Endothelial cell of umbilical vein (primary cell): ENCODE results near the gene AUTS2. TPM values are rescaled to one million over a fixed set of nuclear protein-coding genes. Genes with fewer than 3 reads are reported as not detected.

Experiments
- BruUV-seq: library from RNA; stranded (reverse); fragments of 400-500 nt; replicated peaks from 2 replicates; lab custom pipeline; 2021; lab: Mats Ljungman, UMichigan
- CTCF ChIA-PET: fragments of 300-600, 350-600 bp; sonication (Branson Sonifier 250); formaldehyde crosslinking; loops from one replicate; lab custom pipeline; 2021; ENCODE audit warnings: antibody characterized with exemption, inconsistent platforms; lab: Charles Lee
- POLR2A ChIA-PET: fragments of 300-600, 350-600 bp; sonication (Branson Sonifier 250); formaldehyde crosslinking; loops from one replicate; lab custom pipeline; 2021; ENCODE audit warnings: antibody characterized with exemption, inconsistent platforms; lab: Charles Lee
- DNase-seq: peaks from one replicate; pipeline ENCODE4 v3.0.0-alpha.2; 2011; ENCODE audit warnings: low read depth, low spot score
- FAIRE-seq: peaks from 2 replicates; lab custom pipeline; 2011; peaks lifted over from hg19 to GRCh38; lab: Jason Lieb, UNC
- H2AFZ ChIP-seq: 2 replicates; pipeline ENCODE4 v1.6.0; 2012; ENCODE audit warnings: low read depth, low read length, control low read depth, inconsistent platforms
- H3K27ac ChIP-seq: 2 replicates; pipeline ENCODE4 v1.5.1; 2011; ENCODE audit warnings: low read depth, mild to moderate bottlenecking, control low read depth, low read length, moderate library complexity; ENCODE audit not compliant: insufficient read depth
- H3K27me3 ChIP-seq, 2 experiments: 2 replicates each; pipeline versions ENCODE4 v1.6.0 to v1.6.1; 2011; ENCODE audit warnings: low read length in 2 of 2, mixed read lengths in 1 of 2; ENCODE audit not compliant: control insufficient read depth in 2 of 2, insufficient read depth in 2 of 2
- H3K36me3 ChIP-seq, 2 experiments: 2 replicates in 1 of 2; 3 replicates in 1 of 2; pipeline ENCODE4 v1.5.1; 2011; ENCODE audit warnings: low read length in 2 of 2, mild to moderate bottlenecking in 1 of 2, moderate library complexity in 1 of 2; ENCODE audit not compliant: control insufficient read depth in 2 of 2, insufficient read depth in 2 of 2; ENCODE audit errors: extremely low read depth in 1 of 2
- H3K4me1 ChIP-seq: 3 replicates; pipeline ENCODE4 v1.5.1; 2011; ENCODE audit warnings: mild to moderate bottlenecking, low read length; ENCODE audit not compliant: control insufficient read depth, insufficient read depth; ENCODE audit errors: extremely low read depth
- H3K4me2 ChIP-seq: 2 replicates; pipeline ENCODE4 v1.6.1; 2011; ENCODE audit warnings: low read length, control low read depth, mixed read lengths; ENCODE audit not compliant: insufficient read depth
- H3K4me3 ChIP-seq, 3 experiments: fragments of 200-600 bp in 1 of 3; sonication (generic), shearing (Covaris generic) in 1 of 3; replicated peaks in 1 of 3; 2 replicates each; pipeline ENCODE4 v1.5.1; 2011 to 2016; ENCODE audit warnings: control low read depth in 3 of 3, low read length in 3 of 3, mild to moderate bottlenecking in 2 of 3, inconsistent platforms in 1 of 3, low read depth in 1 of 3, moderate library complexity in 1 of 3; ENCODE audit not compliant: insufficient read depth in 1 of 3
- H3K79me2 ChIP-seq: 2 replicates; pipeline ENCODE4 v1.6.0; 2012; ENCODE audit warnings: low read length, inconsistent platforms; ENCODE audit not compliant: control insufficient read depth, insufficient read depth
- H3K9ac ChIP-seq: replicated peaks from 2 replicates; pipeline ENCODE3; 2011; ENCODE audit warnings: low read length, control low read depth; ENCODE audit not compliant: insufficient read depth; ENCODE audit errors: extremely low read depth
- H3K9me1 ChIP-seq: replicated peaks from 3 replicates; pipeline ENCODE4 v1.6.0; 2011; ENCODE audit warnings: mild to moderate bottlenecking, low read length; ENCODE audit not compliant: control insufficient read depth, insufficient read depth; ENCODE audit errors: extremely low read depth
- H3K9me3 ChIP-seq: replicated peaks from 2 replicates; pipeline ENCODE4 v1.5.1; 2012; ENCODE audit warnings: low read length, inconsistent platforms; ENCODE audit not compliant: control insufficient read depth, insufficient read depth
- H4K20me1 ChIP-seq: replicated peaks from 2 replicates; pipeline ENCODE3; 2011; ENCODE audit warnings: mild to moderate bottlenecking, low read length; ENCODE audit not compliant: control insufficient read depth, insufficient read depth; ENCODE audit errors: extremely low read depth
- EZH2 ChIP-seq: IDR thresholded peaks from 2 replicates; pipeline ENCODE4 v1.6.1; 2012; ENCODE audit warnings: borderline replicate concordance, low read depth, mild to moderate bottlenecking, moderate library complexity, low read length, inconsistent platforms; ENCODE audit not compliant: severe bottlenecking
- FOS ChIP-seq: IDR thresholded peaks from 2 replicates; pipeline ENCODE4 v1.6.1; 2011; ENCODE audit warnings: mild to moderate bottlenecking, low read length, moderate library complexity, borderline replicate concordance; ENCODE audit not compliant: insufficient read depth
- GATA2 ChIP-seq: IDR thresholded peaks from 2 replicates; pipeline ENCODE4 v1.7.0; 2011; ENCODE audit warnings: low read depth, mild to moderate bottlenecking, moderate library complexity, mixed read lengths, low read length; ENCODE audit not compliant: insufficient read length, insufficient read depth
- JUN ChIP-seq: IDR thresholded peaks from 2 replicates; pipeline ENCODE4 v1.6.1; 2011; ENCODE audit warnings: borderline replicate concordance, low read depth; ENCODE audit not compliant: insufficient read length, insufficient read depth
- MAX ChIP-seq: IDR thresholded peaks from 2 replicates; pipeline ENCODE4 v1.6.1; 2011; ENCODE audit not compliant: insufficient read depth, insufficient read length
- MYC ChIP-seq: IDR thresholded peaks from one replicate; pipeline ENCODE4 v1.6.1; 2011; ENCODE audit warnings: mild to moderate bottlenecking, low read depth, low read length
- POLR2A ChIP-seq: IDR thresholded peaks from 2 replicates; pipeline ENCODE4 v1.6.1; 2012; ENCODE audit warnings: low read depth, mild to moderate bottlenecking, control low read depth, low read length
- POLR2AphosphoS5 ChIP-seq: IDR thresholded peaks from 2 replicates; pipeline ENCODE4 v1.6.1; 2012; ENCODE audit warnings: low read depth, mild to moderate bottlenecking, control low read depth, low read length, moderate library complexity; ENCODE audit not compliant: insufficient read depth
- dilution Hi-C: fragments of 300-500 bp; cut with MboI; formaldehyde crosslinking; loops from one replicate; pipeline ENCODE4 v1.15.0; 2019; ENCODE audit warnings: low sequenced_read_pairs; ENCODE audit not compliant: extremely low pct_ligation_motif_present
- intact Hi-C: fragments of 100-400 bp; cut with micrococcal nuclease; formaldehyde crosslinking; loops from one replicate; pipeline ENCODE4 v1.10.0; 2022
- polyA plus RNA-seq, 4 experiments: library from polyadenylated mRNA; depleted of rRNA in 3 of 4; stranded (reverse) in 3 of 4; unstranded in 1 of 4; fragments of >200 nt; gene quantifications; 2 replicates each; pipeline versions ENCODE4 v1.2.1 to v1.2.3, GENCODE V29; 2011 to 2012; ENCODE audit warnings: missing spikeins in 1 of 4
- total RNA-seq: library from RNA; stranded (reverse); gene quantifications from 2 replicates; pipeline ENCODE4 v1.2.3, GENCODE V29; 2021
- TF ChIP-seq, protein P1 (sequence below), 2 donors: IDR thresholded peaks; 1 replicate in 1 of 2; 2 replicates in 1 of 2; pipeline ENCODE4 v1.5.1; 2011; ENCODE audit warnings: low read length in 2 of 2, mild to moderate bottlenecking in 2 of 2, moderate library complexity in 2 of 2, control low read depth in 1 of 2, inconsistent platforms in 1 of 2, low read depth in 1 of 2; ENCODE audit not compliant: insufficient read depth in 1 of 2; ENCODE audit errors: extremely low read depth in 1 of 2

The AUTS2 gene
- total and polyA plus RNA-seq, 2 donors (not counting 3 experiments of a cell fraction or from before 2014, with no cell fraction given): 0.59 to 8.0 TPM

DNA sequence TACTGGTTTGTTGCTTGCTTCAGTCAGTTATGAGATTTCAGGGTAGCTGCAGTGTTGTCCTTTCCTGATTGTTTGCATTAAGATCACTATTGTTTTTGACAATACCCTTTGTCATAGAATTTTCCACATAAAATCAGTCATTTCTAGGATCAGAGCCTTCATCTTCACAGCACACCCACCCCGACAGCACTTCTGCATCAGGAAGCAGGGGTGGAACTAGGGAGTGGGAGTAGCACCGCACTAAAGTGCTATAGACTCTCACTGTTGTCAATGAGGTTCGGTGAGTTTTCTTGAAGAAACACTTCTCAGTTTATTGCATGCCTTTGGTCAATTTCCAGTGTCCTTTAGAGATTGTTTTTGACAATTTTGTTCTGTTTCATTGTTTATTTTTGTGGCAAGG, 632.5 kb downstream of the AUTS2 start:
- intact Hi-C loops: no loop called here
- Histone ChIP-seq H3K9me3 (no peaks in the 10 kb centered on the region), H3K27me3 (no peaks in the 10 kb centered on the region), H3K79me2 (no peaks in the 10 kb centered on the region), H3K9ac (no peak overlapping the region), H3K4me1 (no peaks in the 10 kb centered on the region), H3K36me3 (no peaks in the 10 kb centered on the region), H2AFZ (no peak overlapping the region), H3K9me1 (no peaks in the 10 kb centered on the region), H3K27ac (no peak overlapping the region), H4K20me1 (no peaks in the 10 kb centered on the region), H3K4me3 (no peak overlapping the region), H3K4me2 (no peak overlapping the region)
- TF ChIP-seq, protein P1, sequence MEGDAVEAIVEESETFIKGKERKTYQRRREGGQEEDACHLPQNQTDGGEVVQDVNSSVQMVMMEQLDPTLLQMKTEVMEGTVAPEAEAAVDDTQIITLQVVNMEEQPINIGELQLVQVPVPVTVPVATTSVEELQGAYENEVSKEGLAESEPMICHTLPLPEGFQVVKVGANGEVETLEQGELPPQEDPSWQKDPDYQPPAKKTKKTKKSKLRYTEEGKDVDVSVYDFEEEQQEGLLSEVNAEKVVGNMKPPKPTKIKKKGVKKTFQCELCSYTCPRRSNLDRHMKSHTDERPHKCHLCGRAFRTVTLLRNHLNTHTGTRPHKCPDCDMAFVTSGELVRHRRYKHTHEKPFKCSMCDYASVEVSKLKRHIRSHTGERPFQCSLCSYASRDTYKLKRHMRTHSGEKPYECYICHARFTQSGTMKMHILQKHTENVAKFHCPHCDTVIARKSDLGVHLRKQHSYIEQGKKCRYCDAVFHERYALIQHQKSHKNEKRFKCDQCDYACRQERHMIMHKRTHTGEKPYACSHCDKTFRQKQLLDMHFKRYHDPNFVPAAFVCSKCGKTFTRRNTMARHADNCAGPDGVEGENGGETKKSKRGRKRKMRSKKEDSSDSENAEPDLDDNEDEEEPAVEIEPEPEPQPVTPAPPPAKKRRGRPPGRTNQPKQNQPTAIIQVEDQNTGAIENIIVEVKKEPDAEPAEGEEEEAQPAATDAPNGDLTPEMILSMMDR (IDR thresholded peaks at IDR 0.05; ENCODE audit: extremely low read depth in 1 of 2, insufficient read depth in 1 of 2, low read depth in 1 of 2, low read length in 2 of 2): no peak
- TF ChIP-seq POLR2A: no peak
- no peak for TF ChIP-seq JUN
- TF ChIP-seq GATA2: no peak
- TF ChIP-seq EZH2: no peak
- TF ChIP-seq MAX: no peak
- no peak for TF ChIP-seq MYC
- no peak for TF ChIP-seq FOS
- TF ChIP-seq POLR2AphosphoS5: no peak
- BruUV-seq: no TSS peak
- ChIA-PET POLR2A (no interaction called here), CTCF (no interaction called here)
- dilution Hi-C loops: no loop called here
- FAIRE-seq (no peak), DNase-seq (no peak)
